CD14-positive monocyte (primary cell): ENCODE measurements around the gene IL6ST. TPM values are rescaled to one million over a fixed set of nuclear protein-coding genes. Genes with fewer than 3 reads are reported as not detected.
A peak's percentile ranks its signal among the peaks of the same experiment; 100 is the strongest.

Experiments
- DNase-seq, 3 donors: peaks; one replicate each; pipeline ENCODE4 v3.0.0-alpha.2; 2011 to 2022
- H2AFZ ChIP-seq: 2 replicates; pipeline ENCODE4 v1.6.0; 2012; ENCODE audit warnings: mild to moderate bottlenecking, low read depth, low read length, inconsistent platforms; ENCODE audit not compliant: insufficient read depth, poor library complexity, severe bottlenecking
- H3K27ac ChIP-seq, 2 donors: 1 replicate in 1 of 2; 2 replicates in 1 of 2; pipeline ENCODE4 v1.5.1; 2012 to 2013; ENCODE audit warnings: low read length in 2 of 2, control low read depth in 1 of 2, inconsistent platforms in 1 of 2, low read depth in 1 of 2, mild to moderate bottlenecking in 1 of 2
- H3K27me3 ChIP-seq, 2 donors: one replicate each; pipeline versions ENCODE4 v1.6.0 to v1.6.1; 2011 to 2013; ENCODE audit warnings: low read length in 2 of 2; ENCODE audit not compliant: control insufficient read depth in 2 of 2, insufficient read depth in 2 of 2
- H3K36me3 ChIP-seq, 2 donors: replicated peaks in 1 of 2; 1 replicate in 1 of 2; 2 replicates in 1 of 2; pipeline versions ENCODE4 v1.5.1 to v1.6.1; 2012 to 2013; ENCODE audit warnings: low read length in 2 of 2, control low read depth in 1 of 2, inconsistent platforms in 1 of 2, mild to moderate bottlenecking in 1 of 2; ENCODE audit not compliant: insufficient read depth in 2 of 2, control insufficient read depth in 1 of 2
- H3K4me1 ChIP-seq, 2 donors: 1 replicate in 1 of 2; 2 replicates in 1 of 2; pipeline versions ENCODE4 v1.5.1 to v1.6.1; 2012 to 2013; ENCODE audit warnings: low read length in 2 of 2, control low read depth in 1 of 2, inconsistent platforms in 1 of 2, mild to moderate bottlenecking in 1 of 2, moderate library complexity in 1 of 2; ENCODE audit not compliant: insufficient read depth in 2 of 2, control insufficient read depth in 1 of 2
- H3K4me2 ChIP-seq: replicated peaks from 2 replicates; pipeline ENCODE3; 2012; ENCODE audit warnings: low read length, moderate library complexity, mild to moderate bottlenecking; ENCODE audit not compliant: poor library complexity, severe bottlenecking; ENCODE audit errors: extremely low read depth
- H3K4me3 ChIP-seq, 3 experiments: fragments of 200-600 bp in 1 of 3; sonication (generic) in 1 of 3; replicated peaks in 1 of 3; 1 replicate in 2 of 3; 2 replicates in 1 of 3; pipeline ENCODE4 v1.5.1; 2011 to 2013; ENCODE audit warnings: low read length in 3 of 3, mild to moderate bottlenecking in 3 of 3, control low read depth in 2 of 3, low read depth in 2 of 3, inconsistent platforms in 1 of 3, moderate library complexity in 1 of 3
- H3K79me2 ChIP-seq: 2 replicates; pipeline ENCODE4 v1.6.0; 2012; ENCODE audit warnings: mild to moderate bottlenecking, control low read depth, inconsistent platforms, low read length, moderate library complexity; ENCODE audit not compliant: insufficient read depth
- H3K9ac ChIP-seq: 2 replicates; pipeline ENCODE4 v1.6.0; 2017; ENCODE audit warnings: low read length, mild to moderate bottlenecking; ENCODE audit not compliant: insufficient read depth, poor library complexity, severe bottlenecking
- H3K9me3 ChIP-seq, 2 donors: replicated peaks in 1 of 2; 1 replicate in 1 of 2; 2 replicates in 1 of 2; pipeline versions ENCODE4 v1.5.1 to v1.6.1; 2012 to 2013; ENCODE audit warnings: low read length in 2 of 2, control low read depth in 1 of 2; ENCODE audit not compliant: control insufficient read depth in 1 of 2, insufficient read depth in 1 of 2
- H4K20me1 ChIP-seq: 2 replicates; pipeline ENCODE4 v1.6.0; 2012; ENCODE audit warnings: mild to moderate bottlenecking, low read length, control low read depth, moderate library complexity; ENCODE audit not compliant: insufficient read depth
- H3K27ac Mint-ChIP-seq, 7 donors: one replicate each; pipeline ENCODE4 v1.8.0; 2020; ENCODE audit warnings: mild to moderate bottlenecking in 7 of 7, mixed read lengths in 7 of 7, moderate library complexity in 6 of 7, inconsistent platforms in 2 of 7
- H3K27me3 Mint-ChIP-seq, 3 donors: one replicate each; pipeline ENCODE4 v1.8.0; 2021 to 2022; ENCODE audit warnings: low read depth in 3 of 3, mild to moderate bottlenecking in 3 of 3, mixed read lengths in 3 of 3, moderate library complexity in 3 of 3, inconsistent platforms in 1 of 3
- H3K36me3 Mint-ChIP-seq, 2 donors: one replicate each; pipeline ENCODE4 v1.8.0; 2020; ENCODE audit warnings: mixed read lengths in 2 of 2, inconsistent platforms in 1 of 2, mild to moderate bottlenecking in 1 of 2
- H3K4me1 Mint-ChIP-seq: one replicate; pipeline ENCODE4 v1.8.0; 2020; ENCODE audit warnings: mild to moderate bottlenecking, mixed read lengths
- H3K4me3 Mint-ChIP-seq, 2 donors: one replicate each; pipeline ENCODE4 v1.8.0; 2020; ENCODE audit warnings: mild to moderate bottlenecking in 2 of 2, mixed read lengths in 2 of 2, moderate library complexity in 1 of 2
- H3K9me3 Mint-ChIP-seq, 7 donors: one replicate each; pipeline ENCODE4 v1.8.0; 2020 to 2022; ENCODE audit warnings: mixed read lengths in 7 of 7, mild to moderate bottlenecking in 6 of 7, moderate library complexity in 6 of 7, inconsistent platforms in 2 of 7
- WGBS: methylation state at CpG from one replicate; pipeline ENCODE4 v1.1.5; 2013; ENCODE audit warnings: missing lambda C conversion rate; ENCODE audit not compliant: insufficient coverage; 5-methylcytosine and 5-hydroxymethylcytosine counted together
- intact Hi-C, 2 donors: fragments of 100-400 bp; cut with micrococcal nuclease; formaldehyde crosslinking; loops; one replicate each; pipeline versions ENCODE4 v1.15.0 to v1.15.1; 2023
- polyA plus RNA-seq, 3 donors: library from polyadenylated mRNA; depleted of rRNA in 1 of 3; unstranded in 2 of 3; stranded (reverse) in 1 of 3; fragments of 300-500 nt in 2 of 3; fragments of >200 nt in 1 of 3; fragmentation: Illumina TruSeq in 2 of 3; gene quantifications; 1 replicate in 2 of 3; 2 replicates in 1 of 3; pipeline ENCODE4 v1.2.3, GENCODE V29; 2012 to 2021
- TF ChIP-seq, protein P1 (sequence below): fragments of 200-600 bp; IDR thresholded peaks from one replicate; pipeline ENCODE4 v1.8.0; 2022; ENCODE audit warnings: antibody characterized with exemption, mild to moderate bottlenecking

IL6ST gene
- polyA plus RNA-seq, 3 donors = 22.1 to 28.7 (median 25.7) TPM

DNA sequence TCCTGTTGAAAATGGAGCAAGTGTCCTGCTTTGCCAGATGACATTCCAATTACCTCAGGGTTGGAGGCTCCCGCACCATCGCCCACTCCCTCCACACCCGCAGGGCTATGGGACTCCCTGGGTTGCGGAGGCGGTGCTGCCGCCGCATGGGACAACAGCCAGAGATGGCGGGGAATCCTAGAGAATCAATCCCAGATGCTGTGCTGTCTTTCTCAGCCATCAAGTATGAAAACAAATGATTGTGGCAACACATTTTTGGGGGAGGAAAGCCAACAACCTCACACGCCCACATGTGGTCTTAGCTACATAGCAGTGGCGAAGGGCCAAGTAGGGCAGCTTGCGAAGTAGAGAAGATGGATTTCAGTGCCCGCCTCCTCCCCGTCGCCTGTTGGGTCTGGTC, 96.9 kb downstream of the IL6ST start:
- H3K4me2 ChIP-seq = no peak overlapping the region
- no peak overlapping the region for H3K4me3 ChIP-seq
- no peak overlapping the region for H2AFZ ChIP-seq
- no peaks in the 10 kb centered on the region for H3K9me3 ChIP-seq
- peaks cover 9 to 10% of the 10 kb centered on the region in 2 donors for H3K4me1 ChIP-seq
- no peak for DNase-seq
- H3K9ac ChIP-seq = no peak overlapping the region
- Mint-ChIP-seq H3K36me3 (peaks cover 16 to 21% of the 10 kb centered on the region in 2 donors), H3K27ac (peak overlapping the region in 1 of 7 donors; percentile 39), H3K4me3 (no peak overlapping the region), H3K4me1 (peaks cover 15% of the 10 kb centered on the region), H3K27me3 (peaks cover 0 to 2% (median 0%) of the 10 kb centered on the region in 3 donors), H3K9me3 (peaks cover 0 to 2% (median 0%) of the 10 kb centered on the region in 7 donors)
- no peaks in the 10 kb centered on the region for H4K20me1 ChIP-seq
- TF ChIP-seq, protein P1, sequence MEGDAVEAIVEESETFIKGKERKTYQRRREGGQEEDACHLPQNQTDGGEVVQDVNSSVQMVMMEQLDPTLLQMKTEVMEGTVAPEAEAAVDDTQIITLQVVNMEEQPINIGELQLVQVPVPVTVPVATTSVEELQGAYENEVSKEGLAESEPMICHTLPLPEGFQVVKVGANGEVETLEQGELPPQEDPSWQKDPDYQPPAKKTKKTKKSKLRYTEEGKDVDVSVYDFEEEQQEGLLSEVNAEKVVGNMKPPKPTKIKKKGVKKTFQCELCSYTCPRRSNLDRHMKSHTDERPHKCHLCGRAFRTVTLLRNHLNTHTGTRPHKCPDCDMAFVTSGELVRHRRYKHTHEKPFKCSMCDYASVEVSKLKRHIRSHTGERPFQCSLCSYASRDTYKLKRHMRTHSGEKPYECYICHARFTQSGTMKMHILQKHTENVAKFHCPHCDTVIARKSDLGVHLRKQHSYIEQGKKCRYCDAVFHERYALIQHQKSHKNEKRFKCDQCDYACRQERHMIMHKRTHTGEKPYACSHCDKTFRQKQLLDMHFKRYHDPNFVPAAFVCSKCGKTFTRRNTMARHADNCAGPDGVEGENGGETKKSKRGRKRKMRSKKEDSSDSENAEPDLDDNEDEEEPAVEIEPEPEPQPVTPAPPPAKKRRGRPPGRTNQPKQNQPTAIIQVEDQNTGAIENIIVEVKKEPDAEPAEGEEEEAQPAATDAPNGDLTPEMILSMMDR = no peak
- no peaks in the 10 kb centered on the region for H3K27me3 ChIP-seq
- intact Hi-C loops = no loop called here
- H3K36me3 ChIP-seq = peaks cover 0 to 7% of the 10 kb centered on the region in 2 donors
- H3K27ac ChIP-seq = no peak overlapping the region
- no peaks in the 10 kb centered on the region for H3K79me2 ChIP-seq
- WGBS = 100% methylated on average over 8 of the region's 14 CpGs

DNA sequence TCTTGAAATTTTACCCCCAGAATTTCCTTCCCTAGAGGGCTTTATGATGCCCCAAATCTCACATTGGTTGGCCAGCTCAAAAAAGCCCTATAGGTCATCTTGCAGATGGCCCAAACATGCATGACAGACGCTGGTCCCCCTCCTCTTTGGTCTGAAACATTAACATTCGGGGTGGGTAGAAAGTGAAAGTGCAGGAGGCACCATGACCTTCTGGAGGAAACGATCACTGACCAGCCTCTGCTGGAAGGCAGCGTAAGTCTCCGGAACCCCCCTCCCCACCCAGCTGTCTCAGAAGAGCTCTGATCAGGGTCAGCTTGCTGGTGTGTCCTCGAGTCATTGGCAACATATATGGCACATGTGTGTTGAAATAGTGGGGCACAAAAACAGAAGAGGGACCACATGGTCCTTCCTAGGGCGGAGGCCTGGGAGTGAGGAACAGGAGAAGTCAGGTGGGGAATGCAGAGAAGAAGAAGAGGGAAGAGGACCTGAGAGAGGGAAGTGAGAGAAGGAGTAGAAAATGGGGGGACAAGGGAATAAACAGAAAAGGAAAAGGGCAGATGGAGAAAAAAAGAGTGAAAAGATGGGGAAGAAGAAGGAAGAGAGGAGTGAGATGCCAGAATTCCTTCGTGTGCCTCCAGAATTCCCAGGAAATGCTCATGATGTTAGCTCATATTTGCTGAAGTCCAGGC, 97.4 kb downstream of the IL6ST start:
- Mint-ChIP-seq H3K9me3 (no peaks in the 10 kb centered on the region), H3K4me3 (peak overlapping the region; percentile 49 to 82), H3K27ac (peak overlapping the region; percentile 12 to 89 (median 73)), H3K4me1 (peaks cover 12% of the 10 kb centered on the region), H3K36me3 (peaks cover 22 to 26% of the 10 kb centered on the region in 2 donors), H3K27me3 (peaks cover 0 to 2% (median 0%) of the 10 kb centered on the region in 3 donors)
- TF ChIP-seq, protein P1 = no peak
- H4K20me1 ChIP-seq = no peaks in the 10 kb centered on the region
- H3K27me3 ChIP-seq = no peaks in the 10 kb centered on the region
- peak overlapping the region; percentile 30 for H3K4me2 ChIP-seq
- peak overlapping the region in 1 of 2 donors; percentile 60 for H3K27ac ChIP-seq
- peak in 2 of 3 donors; percentile 21 to 35 for DNase-seq
- WGBS = 83% methylated on average over 2 of the region's 8 CpGs
- H3K9me3 ChIP-seq = no peaks in the 10 kb centered on the region
- H3K4me1 ChIP-seq = peaks cover 5 to 6% of the 10 kb centered on the region in 2 donors
- H3K79me2 ChIP-seq = no peaks in the 10 kb centered on the region
- H3K9ac ChIP-seq = no peak overlapping the region
- H3K36me3 ChIP-seq = peaks cover 0 to 7% of the 10 kb centered on the region in 2 donors
- peak overlapping the region; percentile 42 for H2AFZ ChIP-seq
- H3K4me3 ChIP-seq = peak overlapping the region in 1 of 3 experiments; percentile 47
- intact Hi-C loops = no loop called here
